NCI-H82 treated with DMSO at 0.1 percent for 48 hours (cell line): ENCODE results near the gene EFCAB5.
"Not testable (repeated sequence)": the region's sequence is repeated elsewhere in the genome, so short reads cannot be mapped to it uniquely, and the experiment has no call there.

Experiments
- DNase-seq: peaks from one replicate; lab custom pipeline; 2025; ENCODE audit not compliant: unreplicated experiment; lab: John Stamatoyannopoulos, UW

EFCAB5 gene

DNA sequence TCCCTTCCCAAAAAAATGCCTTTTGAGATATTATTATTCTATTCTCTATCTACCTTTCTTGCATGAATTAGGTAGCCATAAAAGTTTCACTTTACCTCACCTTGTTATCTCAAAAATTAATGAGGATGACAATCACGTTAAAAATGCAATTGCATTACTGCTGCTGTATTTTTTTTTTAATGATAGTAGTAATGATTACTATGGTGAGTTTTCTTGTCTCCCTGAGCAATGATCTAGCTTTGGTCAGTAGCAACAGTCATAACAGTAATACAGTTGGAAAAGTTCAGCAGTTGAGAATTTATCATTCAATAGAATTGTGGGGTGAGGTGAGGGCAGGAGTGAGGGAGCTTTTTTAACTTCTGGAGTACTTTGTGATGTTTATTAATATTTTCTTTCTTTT is at the start of gene EFCAB5:
Gene EFCAB5, plus strand, starts transcription at position 301 of the 400 bp plus-strand sequence. CDS start 163 bp downstream, outside the sequence.
- DNase-seq: no peak

DNA sequence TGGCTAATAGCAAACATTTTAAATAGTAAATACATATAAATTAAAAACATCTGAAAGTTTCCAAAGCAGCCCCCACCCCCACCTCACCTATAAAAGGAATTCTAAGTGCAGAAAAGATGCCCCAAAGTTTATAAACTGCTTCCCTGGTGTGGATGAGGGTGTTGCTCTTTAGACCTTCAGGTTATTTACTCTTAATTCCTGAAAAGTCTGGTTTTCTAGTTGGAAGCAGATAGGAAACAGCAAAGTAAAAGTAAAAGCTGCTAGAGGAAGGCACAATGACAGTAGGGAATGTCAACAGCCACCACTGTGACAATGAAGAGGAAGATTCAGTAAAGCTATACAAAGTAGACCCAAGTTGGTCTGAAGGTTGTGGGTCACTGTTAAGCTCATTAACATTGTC is 49.2 kb upstream of the EFCAB5 start:
- no peak for DNase-seq

DNA sequence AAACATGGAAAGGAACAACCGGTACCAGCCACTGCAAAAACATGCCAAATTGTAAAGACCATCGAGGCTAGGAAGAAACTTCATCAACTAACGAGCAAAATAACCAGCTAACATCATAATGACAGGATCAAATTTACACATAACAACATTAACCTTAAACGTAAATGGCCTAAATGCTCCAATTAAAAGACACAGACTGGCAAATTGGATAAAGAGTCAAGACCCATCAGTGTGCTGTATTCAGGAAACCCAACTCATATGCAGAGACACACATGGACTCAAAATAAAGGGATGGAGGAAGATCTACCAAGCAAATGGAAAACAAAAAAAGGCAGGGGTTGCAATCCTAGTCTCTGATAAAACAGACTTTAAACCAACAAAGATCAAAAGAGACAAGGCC is 44.3 kb upstream of the EFCAB5 start:
- not testable (repeated sequence) for DNase-seq

DNA sequence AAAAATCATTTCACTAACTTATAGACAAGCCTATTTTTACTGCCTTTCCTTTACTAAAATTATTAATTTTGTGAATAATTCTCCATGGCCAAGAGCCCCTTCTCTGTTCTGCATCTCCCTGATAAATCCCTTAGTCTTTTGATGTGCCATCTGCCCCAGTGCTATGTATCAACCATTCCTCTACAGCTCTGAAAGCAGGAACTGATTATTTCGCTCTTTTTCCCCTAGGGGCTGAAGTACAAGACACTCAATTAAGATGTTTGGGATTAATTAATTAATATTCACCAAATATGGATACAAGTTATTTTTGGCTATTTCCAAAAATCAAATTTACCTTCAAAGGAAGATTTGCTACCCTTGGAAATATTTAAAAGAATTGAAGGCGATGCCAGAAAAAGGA is 38.0 kb upstream of the EFCAB5 start:
- no peak for DNase-seq

DNA sequence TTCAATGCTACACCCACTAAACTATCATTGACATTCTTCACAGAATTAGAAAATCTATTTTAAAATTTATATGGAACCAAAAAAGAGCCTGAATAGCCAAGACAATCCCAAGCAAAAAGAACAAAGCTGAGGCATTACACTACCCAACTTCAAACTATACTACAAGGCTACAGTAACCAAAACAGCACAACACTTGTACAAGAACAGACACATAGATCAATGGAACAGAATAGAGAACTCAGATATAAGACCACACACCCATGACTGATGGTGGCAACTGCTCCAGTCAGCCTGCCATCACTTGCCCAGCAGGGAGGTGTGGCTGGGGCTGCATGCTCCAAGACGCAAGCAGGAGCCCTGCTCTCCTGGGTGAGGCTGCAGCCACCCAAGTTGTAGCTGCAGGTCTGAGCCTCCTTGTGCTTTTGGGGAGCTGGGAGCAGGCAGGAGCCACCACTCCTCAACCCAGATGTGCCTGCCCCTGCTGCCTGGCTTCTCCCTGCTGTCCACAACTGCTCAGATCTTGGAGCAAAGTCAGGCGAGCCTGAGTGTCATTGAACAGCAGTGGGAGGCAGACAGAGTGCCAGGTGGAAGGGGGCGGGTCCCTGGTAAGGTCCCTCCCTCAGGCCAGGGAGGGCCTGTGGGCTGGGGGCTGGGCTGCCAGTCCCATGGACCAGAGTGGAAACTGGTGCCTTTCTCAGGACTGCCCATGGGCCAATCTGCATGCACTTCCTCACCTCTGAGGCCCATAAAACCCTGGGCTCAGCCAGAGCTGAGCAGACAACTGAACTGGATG is 36.2 kb upstream of the EFCAB5 start:
- no peak for DNase-seq

DNA sequence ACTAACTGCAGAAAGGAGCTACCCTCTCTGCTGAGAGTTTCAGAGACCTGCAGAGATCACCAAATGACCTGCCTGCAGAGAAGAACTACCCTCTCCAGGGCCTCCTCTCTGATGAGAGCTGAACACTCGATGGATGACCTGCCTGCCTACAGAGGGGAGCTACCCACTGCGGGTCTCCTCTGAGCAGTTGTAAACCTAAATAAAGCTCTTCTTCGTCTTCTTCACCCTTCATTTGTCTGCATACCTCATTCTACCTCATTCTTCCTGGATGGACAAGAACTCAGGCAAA is 35.6 kb upstream of the EFCAB5 start:
- no peak for DNase-seq

DNA sequence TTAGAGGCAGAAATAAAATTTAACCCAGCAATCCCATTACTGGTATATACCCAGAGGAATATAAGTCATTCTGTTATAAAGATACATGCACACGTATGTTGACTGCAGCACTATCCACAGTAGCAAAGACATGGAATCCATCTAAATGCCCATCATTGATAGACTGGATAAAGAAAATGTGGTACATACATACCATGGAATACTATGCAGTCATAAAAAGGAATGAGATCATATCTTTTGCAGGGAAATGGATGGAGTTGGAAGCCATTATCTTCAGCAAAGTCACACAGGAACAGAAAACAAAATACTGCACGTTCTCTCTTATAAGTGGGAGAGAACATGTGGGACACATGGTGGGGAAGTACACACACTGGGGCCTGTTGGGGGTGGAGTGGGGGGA is 34.5 kb upstream of the EFCAB5 start:
- no peak for DNase-seq

DNA sequence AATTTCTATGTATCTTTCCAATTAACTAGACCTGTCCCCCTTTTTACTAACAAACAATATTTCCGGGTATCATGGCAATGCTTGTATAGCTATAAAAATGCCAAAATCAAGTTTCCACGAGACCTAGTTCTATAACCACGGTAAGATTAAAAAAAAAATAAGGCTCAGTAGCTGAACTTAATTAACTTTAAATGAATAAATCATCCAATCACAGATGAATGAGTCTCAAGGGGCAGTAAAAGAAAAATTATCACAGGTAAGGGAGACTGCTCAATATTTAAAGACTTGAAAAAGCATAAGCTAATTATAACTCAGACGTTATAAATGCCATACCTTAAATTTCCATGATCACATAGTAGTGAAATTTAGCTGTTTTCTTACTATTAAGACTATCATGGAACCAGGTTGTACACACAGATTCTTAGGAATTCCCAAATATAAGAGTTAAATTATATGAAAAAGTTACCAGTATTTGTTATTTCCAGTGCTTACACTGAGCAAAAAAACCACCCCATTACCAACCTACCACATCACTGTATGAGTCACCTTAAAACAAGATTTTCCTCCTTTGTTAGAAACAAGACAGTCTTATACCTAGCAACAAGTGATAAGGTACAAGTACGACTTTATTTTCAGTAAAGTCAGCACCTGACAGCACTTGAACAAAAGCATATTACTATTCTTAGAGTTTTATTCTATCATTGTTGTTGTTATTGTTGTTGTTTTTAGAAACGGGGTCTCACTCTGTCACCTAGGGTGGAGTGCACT is 32.0 kb upstream of the EFCAB5 start:
- DNase-seq: no peak

DNA sequence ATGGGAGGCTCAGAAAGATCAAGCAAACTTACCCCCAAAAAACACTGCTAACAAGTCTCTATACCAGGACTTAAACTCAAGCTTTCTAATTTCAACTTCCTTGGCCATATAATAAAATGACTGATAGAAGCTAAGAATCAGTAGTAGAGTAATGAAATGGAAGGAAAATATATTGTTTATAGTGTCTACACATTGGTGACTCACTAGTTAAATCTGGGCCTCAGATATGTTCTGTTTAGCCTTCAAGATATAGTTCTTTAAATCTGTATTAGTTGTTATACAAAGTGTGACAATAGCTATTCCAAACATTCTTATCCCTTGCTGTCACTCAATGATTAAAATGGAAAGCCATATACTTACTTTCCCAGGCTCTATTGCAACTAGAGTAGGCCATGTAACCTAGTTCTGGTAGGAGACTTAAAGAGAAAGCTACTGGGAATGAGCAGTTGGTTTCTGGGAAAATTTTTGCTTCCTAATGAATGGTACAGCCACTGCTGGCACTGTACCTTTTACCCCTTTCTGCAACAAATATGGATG is 29.7 kb upstream of the EFCAB5 start:
- DNase-seq: no peak

DNA sequence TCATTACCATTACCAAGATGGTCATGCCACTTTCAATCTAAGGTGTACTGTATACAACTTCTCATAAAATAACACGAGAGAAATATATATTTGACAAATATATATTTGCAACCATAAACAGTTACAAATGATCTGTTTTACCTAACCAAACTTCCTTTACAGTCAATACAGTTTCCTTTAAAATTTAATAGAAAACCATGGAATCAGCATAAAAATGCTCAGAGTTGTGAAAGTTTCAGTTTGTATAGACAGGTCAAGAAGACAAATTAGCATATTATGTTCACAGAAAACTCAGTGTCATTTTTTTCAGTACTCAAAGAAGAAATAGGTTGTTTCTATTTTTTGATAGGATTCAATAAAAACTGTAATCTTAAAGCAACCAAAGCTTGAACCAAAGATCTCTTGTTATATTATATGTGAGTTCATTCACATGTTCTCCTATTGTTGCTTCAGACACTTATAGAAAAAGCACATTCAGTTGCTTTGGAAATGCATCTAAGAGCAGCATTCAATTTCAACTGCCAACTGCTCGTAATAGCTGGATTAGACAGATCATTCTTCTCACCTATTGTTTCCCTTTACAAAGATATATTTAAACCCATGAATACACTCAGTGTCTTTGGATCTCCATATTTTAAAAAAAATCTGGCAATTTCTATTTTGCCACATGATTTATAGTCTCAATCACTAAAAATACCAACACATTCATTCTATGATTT is 26.5 kb upstream of the EFCAB5 start:
- DNase-seq: no peak

DNA sequence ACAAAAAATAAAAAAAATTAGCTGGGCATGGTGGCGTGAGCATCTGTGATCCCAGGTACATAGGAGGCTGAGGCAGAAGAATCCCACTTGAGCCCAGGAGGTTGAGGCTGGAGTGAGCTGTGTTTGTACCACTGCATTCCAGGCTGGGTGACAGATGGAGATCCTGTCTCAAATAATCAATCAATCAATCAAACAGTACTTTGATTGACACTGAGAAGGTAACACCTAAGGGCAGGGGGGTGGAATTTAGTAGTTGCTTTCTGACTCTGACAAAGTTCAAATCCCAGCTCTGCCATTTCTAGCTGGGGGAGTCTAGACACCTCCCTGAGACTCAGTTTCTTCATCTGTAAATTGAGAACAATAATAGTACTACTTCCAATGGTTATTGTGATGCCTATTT is 23.4 kb upstream of the EFCAB5 start:
- no peak for DNase-seq

DNA sequence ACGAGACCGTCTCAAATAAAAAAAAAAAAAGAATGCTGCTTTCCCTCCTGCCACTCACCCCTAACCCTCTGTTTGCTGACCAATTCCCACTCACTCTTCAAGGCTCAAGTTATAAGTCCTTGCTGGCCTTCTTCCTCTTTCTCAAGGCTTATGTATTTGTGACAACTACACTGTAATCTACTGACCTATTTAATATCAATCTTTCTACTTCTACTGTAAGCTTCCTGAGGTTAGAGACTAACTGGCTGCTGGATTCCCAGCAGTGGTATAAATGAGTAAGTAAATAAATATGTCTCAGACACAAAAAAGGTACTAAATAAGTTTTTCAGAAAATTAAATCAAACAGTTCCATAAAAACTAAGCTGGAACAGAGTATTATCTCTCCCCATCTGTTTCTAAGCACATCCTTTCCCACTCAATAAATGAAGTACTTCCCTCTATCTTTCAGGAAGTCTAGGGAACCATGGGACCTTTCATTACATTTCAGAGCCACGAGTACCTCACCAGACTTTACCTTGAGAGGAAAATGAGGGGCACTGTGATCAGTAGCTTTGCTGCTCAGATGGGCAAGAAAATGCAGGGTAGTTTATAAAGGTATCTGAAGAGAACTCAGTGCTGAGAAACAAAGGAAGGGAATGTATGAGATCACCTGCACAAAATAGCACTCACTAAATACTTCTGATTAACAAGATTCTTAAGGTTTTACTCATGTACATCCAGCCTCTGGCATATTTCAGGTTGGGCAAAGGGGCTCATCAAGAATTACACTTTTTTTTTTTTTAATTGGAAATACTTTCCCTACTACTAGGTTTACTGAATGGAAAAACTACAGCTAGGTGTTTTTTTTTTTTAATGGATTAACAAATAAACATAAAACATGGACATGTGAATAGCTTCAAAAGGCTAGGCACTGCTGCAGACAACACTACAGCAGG is 22.2 kb upstream of the EFCAB5 start:
- no peak for DNase-seq

DNA sequence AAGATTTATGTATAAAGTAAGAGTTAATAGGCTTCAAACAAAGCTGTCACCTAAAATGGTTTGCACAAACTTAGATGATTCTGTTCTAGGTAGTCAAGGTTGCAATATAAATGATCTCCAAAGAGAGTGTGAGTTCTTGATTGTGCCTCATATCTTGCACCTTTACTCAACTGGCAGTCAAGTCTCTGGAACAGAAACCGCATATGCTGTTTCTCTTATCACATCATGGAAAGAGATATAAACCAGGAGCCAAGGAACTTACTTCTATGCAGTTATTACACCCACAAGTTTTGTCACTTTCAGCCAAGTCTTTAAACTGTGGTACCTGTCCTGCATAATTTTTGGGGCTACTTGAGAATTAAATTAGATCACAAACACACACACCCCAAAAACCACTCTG is 16.6 kb upstream of the EFCAB5 start:
- no peak for DNase-seq

DNA sequence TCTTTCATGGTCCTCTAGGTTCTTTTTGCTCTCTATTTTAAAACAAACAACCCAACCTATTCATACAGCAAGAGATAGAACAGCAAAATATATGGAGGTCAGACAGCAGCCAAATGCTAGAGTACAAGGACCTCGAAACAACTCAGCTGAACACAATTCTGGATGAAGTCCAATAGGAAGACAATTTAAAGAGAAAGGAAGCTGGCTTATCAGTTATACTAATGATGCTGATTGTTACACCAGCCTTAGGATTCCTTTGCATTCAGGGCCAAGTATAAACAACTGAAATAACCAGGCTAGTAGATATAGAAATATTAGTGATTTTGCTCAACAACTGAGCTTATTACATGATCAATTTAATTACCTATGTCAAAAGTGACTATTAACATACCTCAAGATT is 13.9 kb upstream of the EFCAB5 start:
- no peak for DNase-seq

DNA sequence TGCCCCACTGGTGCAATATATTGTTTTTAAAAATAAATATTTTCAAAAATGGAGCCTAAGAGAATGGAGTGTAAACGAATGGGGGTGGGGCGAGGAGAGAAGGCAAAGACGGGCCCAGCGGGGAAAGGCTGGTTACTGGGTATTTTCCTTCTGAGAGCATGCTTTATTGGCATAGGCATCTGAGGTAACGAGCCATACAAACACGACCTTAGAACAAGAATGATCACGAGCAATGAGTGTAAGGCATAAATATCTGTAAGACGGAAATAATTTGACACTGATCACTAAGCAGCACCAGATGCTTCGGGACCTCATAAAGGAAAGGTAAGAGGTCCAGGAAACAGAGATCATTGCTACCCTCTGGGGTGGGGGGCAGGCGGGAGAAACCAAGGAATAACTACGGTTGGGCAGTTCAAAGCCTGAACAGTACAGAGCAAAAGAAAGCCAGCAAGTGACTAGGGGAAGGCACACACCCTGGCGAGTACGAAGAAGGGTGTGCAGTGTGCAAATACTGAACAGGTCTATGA is 12.4 kb upstream of the EFCAB5 start:
- peak; percentile 39 for DNase-seq

DNA sequence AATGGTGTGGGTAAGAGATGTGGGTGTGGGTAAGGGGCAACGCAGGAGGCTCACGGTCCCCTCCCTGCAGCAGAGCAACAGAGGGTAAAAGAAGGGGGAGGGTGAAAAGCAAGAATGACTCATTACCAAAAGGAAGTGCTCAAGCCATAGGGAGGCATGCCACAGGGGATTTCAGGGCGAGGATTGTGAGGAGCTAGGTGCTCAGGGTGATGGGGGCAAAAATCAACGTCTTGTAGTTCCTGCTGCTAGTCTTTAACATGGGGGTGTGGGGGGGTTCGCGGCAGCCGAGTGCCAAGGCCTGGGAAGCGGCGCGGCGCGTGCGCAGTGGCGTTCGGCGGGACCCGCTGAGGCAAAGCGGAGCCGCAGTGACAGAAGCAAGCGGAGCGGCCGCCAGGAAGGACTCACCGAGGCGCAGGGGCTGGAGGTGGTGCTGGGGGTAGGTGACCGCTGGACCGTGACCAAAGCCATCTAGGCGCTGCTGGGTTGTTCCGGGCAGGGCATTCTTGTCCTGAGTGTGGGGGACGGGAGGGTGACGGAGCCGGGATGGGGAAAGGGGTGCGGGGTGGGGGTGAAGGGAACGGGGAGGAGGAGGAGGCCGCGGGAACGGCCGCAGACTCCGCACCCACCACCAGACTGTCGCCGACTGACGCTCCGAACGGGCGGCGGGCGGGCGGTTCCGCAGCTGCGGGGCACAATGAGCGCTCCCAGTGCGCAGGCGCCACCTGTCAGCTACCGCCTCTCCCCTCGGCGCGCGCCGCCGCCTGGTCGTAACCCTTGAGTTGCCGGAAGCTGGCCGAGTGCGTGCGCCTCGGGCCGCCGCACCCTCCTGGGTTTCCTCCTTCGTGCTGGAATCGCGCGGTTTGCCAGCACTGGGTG is 11.7 kb upstream of the EFCAB5 start, which contains the start of gene SSH2:
Gene SSH2, minus strand, starts transcription at position 696 of the 876 bp plus-strand sequence. Its CDS starts 228 bp downstream, at position 468.
- DNase-seq: peak; percentile 88

DNA sequence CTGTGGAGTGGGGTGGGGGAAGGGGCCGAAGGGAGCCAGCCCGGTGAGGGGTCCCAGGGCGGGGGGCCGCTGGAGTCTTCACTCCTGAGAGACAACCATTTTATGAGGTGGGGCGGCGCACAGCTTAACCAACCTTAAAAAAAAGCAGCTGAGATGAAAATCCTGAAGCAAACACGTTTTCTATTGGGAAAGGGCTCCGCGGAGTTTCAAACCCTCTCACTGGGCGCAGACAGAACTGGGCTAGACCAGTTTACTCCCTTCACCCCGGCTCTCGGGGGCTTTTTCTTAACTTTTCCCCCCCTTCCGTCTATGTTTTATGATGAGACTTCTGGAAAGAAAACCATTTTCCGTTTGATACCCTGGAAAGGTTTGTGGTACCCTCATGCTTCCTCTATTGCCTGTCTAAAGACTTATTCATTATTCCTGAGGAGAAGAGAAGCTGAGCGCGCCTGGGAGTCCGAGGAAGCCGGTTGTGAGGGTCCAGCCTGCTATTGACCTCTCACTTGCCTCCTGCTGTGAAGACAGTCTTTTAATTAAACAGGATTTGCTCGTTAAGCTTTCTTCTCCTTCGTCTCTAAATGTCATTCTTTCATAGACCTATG is 10.9 kb upstream of the EFCAB5 start:
- DNase-seq: peak; percentile 66

DNA sequence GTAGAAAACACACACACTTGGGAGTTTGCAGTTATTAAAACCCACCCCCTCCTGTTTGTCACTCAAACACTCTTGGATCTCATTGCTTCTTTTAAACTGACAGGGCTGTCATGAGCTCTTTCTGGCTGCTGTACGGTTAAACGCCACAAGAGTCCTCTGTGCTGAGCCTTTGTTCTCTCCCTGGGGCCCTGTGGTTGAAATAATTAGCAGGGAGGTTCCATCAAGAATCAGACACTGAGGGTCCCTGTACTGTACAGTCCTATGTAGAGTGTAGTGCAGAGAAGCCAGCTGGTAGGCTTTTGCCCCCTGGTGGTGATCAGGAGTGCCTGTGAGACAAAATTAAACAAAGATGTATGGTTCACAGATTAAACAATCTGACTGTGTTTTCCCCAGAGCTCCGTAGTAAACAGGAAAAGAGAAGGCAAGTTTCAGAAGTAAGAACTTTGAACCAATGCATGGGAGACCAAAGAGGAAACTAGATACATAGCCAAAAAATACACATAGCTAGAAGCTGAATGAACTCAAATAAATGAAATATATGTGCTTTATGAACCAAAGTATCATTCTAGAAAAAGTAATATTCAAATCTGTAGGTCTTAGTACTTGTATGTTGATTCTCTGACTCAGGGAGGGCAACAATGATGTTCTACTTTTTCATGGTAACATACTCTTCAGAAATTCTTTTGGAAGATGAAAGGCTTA is 10.1 kb upstream of the EFCAB5 start:
- DNase-seq: peak; percentile 94
